ES-I3 (cell line): ENCODE data around the gene IZUMO2.
"Not testable (repeated sequence)": the region's sequence is repeated elsewhere in the genome, so short reads cannot be mapped to it uniquely, and the experiment has no call there.

ENCODE experiments used
- H3K36me3 ChIP-seq: 2 replicates; pipeline ENCODE4 v1.6.1; 2013; ENCODE audit warnings: mild to moderate bottlenecking, low read length, control low read depth, moderate library complexity; ENCODE audit not compliant: insufficient read depth
- H3K4me1 ChIP-seq: 2 replicates; pipeline ENCODE4 v1.6.1; 2013; ENCODE audit warnings: mild to moderate bottlenecking, control low read depth, low read length; ENCODE audit not compliant: insufficient read depth
- H3K9ac ChIP-seq: 2 replicates; pipeline ENCODE4 v1.6.1; 2013; ENCODE audit warnings: low read depth, mild to moderate bottlenecking, low read length, moderate library complexity
- H3K9me3 ChIP-seq: 2 replicates; pipeline ENCODE4 v1.6.1; 2013; ENCODE audit warnings: mild to moderate bottlenecking, low read length, moderate library complexity; ENCODE audit not compliant: control insufficient read depth, insufficient read depth

Gene IZUMO2

DNA sequence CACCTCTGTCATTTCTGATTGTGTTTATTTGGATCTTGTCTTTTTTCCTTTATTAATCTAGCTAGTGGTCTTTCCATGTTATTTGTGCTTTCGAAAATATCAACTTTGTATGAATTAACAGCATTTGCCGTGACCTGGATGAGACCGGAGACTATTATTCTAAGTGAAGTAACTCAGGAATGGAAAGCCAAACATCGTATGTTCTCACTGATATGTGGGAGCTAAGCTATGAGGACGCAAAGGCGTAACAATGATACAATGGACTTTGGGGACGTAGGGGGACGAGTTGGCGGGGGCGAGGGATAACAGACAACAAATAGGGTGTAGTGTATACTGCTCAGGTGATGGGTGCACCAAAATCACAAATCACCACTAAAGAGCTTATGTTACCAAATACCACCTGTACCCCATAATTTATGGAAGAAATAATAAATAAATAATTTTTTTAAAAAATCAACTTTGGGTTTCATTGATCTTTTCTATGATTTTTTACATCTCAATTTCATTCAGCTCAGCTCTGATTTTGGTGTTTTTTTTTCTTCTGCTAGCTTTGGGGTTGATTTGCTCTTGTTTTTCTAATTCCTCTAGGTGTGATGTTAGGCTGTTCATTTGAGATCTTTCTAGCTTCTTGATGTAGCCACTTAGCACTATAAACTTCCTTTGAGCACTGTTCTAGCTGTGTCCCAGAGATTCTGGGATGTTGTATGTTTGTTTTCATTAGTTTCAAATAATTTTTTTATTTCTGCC is 27.1 kb downstream of the IZUMO2 start:
- not testable (repeated sequence) for H3K4me1 ChIP-seq, H3K36me3 ChIP-seq, H3K9ac ChIP-seq, H3K9me3 ChIP-seq

GRCh38 chr19:50134777-50135719 is 28.0 kb downstream of the IZUMO2 start:
- H3K9me3 ChIP-seq, H3K36me3 ChIP-seq, H3K9ac ChIP-seq, H3K4me1 ChIP-seq: not testable (repeated sequence)

DNA sequence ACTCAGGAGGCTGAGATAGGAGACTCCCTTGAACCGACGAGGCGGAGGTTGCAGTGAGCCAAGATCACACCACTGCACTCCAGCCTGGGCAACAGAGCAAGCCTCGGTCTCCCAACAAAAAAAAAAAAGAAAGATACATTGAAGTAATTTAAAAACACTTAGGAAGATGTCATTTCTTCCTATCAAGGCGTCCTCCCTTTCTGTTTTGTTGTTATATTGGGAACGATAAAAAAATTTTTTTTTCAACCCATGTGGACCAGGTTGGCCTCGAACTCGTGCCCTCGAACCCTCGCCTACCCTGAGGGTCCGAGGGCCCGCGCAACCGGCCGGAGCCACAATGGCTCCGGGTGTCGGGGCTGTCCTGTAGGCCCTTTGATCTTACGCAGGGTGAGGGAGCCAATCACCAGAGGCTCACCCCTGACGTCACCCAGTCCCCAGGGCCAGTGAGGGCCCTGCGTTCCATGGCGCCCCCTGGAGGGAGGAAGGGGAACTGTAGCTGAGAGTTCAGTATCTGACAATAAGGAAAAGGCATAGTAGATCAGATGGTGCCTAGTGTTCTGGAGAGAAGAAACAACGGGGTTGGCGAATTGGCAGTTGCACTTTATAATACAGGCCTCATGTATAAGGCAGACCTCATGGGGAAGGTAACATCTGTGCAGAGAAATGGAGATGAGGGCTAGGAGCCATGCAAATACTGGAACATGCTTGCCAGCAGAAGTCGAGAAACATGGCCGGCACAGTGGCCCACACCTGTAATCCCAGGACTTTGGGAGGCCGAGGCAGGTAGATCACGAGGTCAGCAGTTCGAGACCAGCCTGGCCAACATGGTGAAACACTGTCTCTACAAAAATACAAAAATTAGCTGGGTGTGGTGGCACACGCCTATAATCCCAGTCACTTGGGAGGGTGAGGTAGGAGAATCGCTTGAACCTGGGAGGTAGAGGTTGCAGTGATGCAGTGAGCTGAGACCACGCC is 29.3 kb downstream of the IZUMO2 start:
- H3K4me1 ChIP-seq, H3K9me3 ChIP-seq, H3K36me3 ChIP-seq, H3K9ac ChIP-seq: not testable (repeated sequence)

GRCh38 chr19:50104012-50104411 is 59.1 kb downstream of the IZUMO2 start:
- not testable (repeated sequence) for H3K36me3 ChIP-seq, H3K9me3 ChIP-seq, H3K4me1 ChIP-seq, H3K9ac ChIP-seq

- H3K4me1 ChIP-seq, H3K9ac ChIP-seq, H3K36me3 ChIP-seq, H3K9me3 ChIP-seq: not testable (repeated sequence)
Measured at GRCh38 chr19:50103405-50103804, 59.7 kb downstream of the IZUMO2 start.
